GM23338 (cell line): ENCODE results near the gene TAF11. TPM values are rescaled to one million over a fixed set of nuclear protein-coding genes. Genes with fewer than 3 reads are reported as not detected.

Source experiments
- ATAC-seq: fragments of 200-7000 bp; cut with Tn5 transposase; 3 replicates; pipeline ENCODE4 v1.9.1; 2020
- DNase-seq: peaks from one replicate; pipeline ENCODE4 v3.0.0-alpha.2; 2015; ENCODE audit warnings: low spot score
- H2AFZ ChIP-seq: fragments of 200-600 bp; sonication (generic); 2 replicates; pipeline ENCODE4 v1.8.0; 2016; ENCODE audit warnings: antibody characterized with exemption, mild to moderate bottlenecking, moderate library complexity
- H3F3A ChIP-seq: fragments of 200-600 bp; sonication (generic); replicated peaks from 2 replicates; pipeline ENCODE4 v1.8.0; 2017; ENCODE audit warnings: antibody characterized with exemption, mixed run types, low read depth
- H3K27ac ChIP-seq: fragments of 200-600 bp; sonication (generic); 2 replicates; pipeline ENCODE4 v1.6.1; 2016; ENCODE audit warnings: low read depth
- H3K27me3 ChIP-seq: fragments of 200-600 bp; sonication (generic); 2 replicates; pipeline ENCODE4 v1.8.0; 2016; ENCODE audit warnings: mild to moderate bottlenecking, mixed run types, moderate library complexity; ENCODE audit not compliant: insufficient read depth
- H3K36me3 ChIP-seq: fragments of 200-600 bp; sonication (generic); 2 replicates; pipeline ENCODE4 v1.8.0; 2016; ENCODE audit warnings: mild to moderate bottlenecking; ENCODE audit not compliant: insufficient read depth
- H3K4me1 ChIP-seq: fragments of 200-600 bp; sonication (generic); 2 replicates; pipeline ENCODE4 v1.8.0; 2016; ENCODE audit warnings: mild to moderate bottlenecking, moderate library complexity; ENCODE audit not compliant: insufficient read depth
- H3K4me2 ChIP-seq: fragments of 200-600 bp; sonication (generic); 2 replicates; pipeline ENCODE4 v1.7.1; 2017; ENCODE audit warnings: mixed run types
- H3K4me3 ChIP-seq: fragments of 200-600 bp; sonication (generic); 2 replicates; pipeline ENCODE4 v1.6.1; 2016; ENCODE audit warnings: mixed run types
- H3K79me2 ChIP-seq: fragments of 200-600 bp; sonication (generic); replicated peaks from 2 replicates; pipeline ENCODE4 v1.8.0; 2017; ENCODE audit warnings: mild to moderate bottlenecking; ENCODE audit not compliant: insufficient read depth
- H3K9me2 ChIP-seq: fragments of 200-600 bp; sonication (generic); 2 replicates; pipeline ENCODE4 v1.8.0; 2017; ENCODE audit not compliant: insufficient read depth
- H4K20me1 ChIP-seq: fragments of 200-600 bp; sonication (generic); replicated peaks from 2 replicates; pipeline ENCODE4 v1.8.0; 2017; ENCODE audit warnings: mild to moderate bottlenecking; ENCODE audit not compliant: insufficient read depth
- H3K27ac Mint-ChIP-seq: 2 replicates; pipeline ENCODE4 v1.8.0; 2020; ENCODE audit warnings: inconsistent platforms, mild to moderate bottlenecking, moderate library complexity, mixed read lengths
- H3K27me3 Mint-ChIP-seq: 3 replicates; pipeline ENCODE4 v1.8.0; 2022; ENCODE audit warnings: low read depth, mild to moderate bottlenecking, moderate library complexity, mixed read lengths, inconsistent platforms; ENCODE audit not compliant: insufficient read depth, poor library complexity
- H3K36me3 Mint-ChIP-seq: 3 replicates; pipeline ENCODE4 v1.8.0; 2021; ENCODE audit warnings: low read depth, mild to moderate bottlenecking, inconsistent platforms, moderate library complexity, mixed read lengths
- H3K4me1 Mint-ChIP-seq: 3 replicates; pipeline ENCODE4 v1.8.0; 2020; ENCODE audit warnings: mild to moderate bottlenecking, inconsistent platforms, mixed read lengths
- H3K4me3 Mint-ChIP-seq: 3 replicates; pipeline ENCODE4 v1.8.0; 2021; ENCODE audit warnings: moderate library complexity, mild to moderate bottlenecking, inconsistent platforms, mixed read lengths
- H3K9me3 Mint-ChIP-seq: 3 replicates; pipeline ENCODE4 v1.8.0; 2020; ENCODE audit warnings: moderate library complexity, mild to moderate bottlenecking, inconsistent platforms, mixed read lengths
- CREB1 ChIP-seq: fragments of 250-450 bp; sonication (Bioruptor Pico); IDR thresholded peaks from 2 replicates; pipeline ENCODE4 v1.5.0; 2020; ENCODE audit warnings: low read depth, mild to moderate bottlenecking, moderate library complexity
- CTCF ChIP-seq, 2 experiments: fragments of 200-600 bp in 1 of 2; sonication (generic) in 1 of 2; conservative IDR thresholded peaks; 2 replicates each; pipeline versions ENCODE4 v1.5.1 to v1.6.1; 2016 to 2017; ENCODE audit warnings: antibody characterized with exemption in 2 of 2, low read depth in 2 of 2, mild to moderate bottlenecking in 2 of 2, moderate library complexity in 1 of 2
- ETS1 ChIP-seq: IDR thresholded peaks from 2 replicates; pipeline ENCODE4 v1.6.1; 2016; ENCODE audit warnings: antibody characterized with exemption
- EZH2 ChIP-seq: fragments of 200-600 bp; sonication (generic); IDR thresholded peaks from one replicate; pipeline ENCODE4 v1.8.0; 2017; ENCODE audit warnings: antibody characterized with exemption, mild to moderate bottlenecking, low read depth; ENCODE audit not compliant: unreplicated experiment
- EZH2phosphoT487 ChIP-seq: fragments of 200-600 bp; sonication (generic); IDR thresholded peaks from one replicate; pipeline ENCODE4 v1.8.1; 2018; ENCODE audit warnings: antibody characterized with exemption; ENCODE audit not compliant: unreplicated experiment
- JUNB ChIP-seq: IDR thresholded peaks from one replicate; pipeline ENCODE4 v1.6.1; 2016; ENCODE audit warnings: antibody characterized with exemption; ENCODE audit not compliant: unreplicated experiment
- NANOG ChIP-seq: IDR thresholded peaks from 2 replicates; pipeline ENCODE4 v1.6.1; 2016; ENCODE audit warnings: antibody characterized with exemption, borderline replicate concordance
- POLR2AphosphoS5 ChIP-seq: IDR thresholded peaks from 2 replicates; pipeline ENCODE4 v1.6.1; 2016; ENCODE audit warnings: antibody characterized with exemption, low read depth
- REST ChIP-seq: IDR thresholded peaks from one replicate; pipeline ENCODE4 v1.6.1; 2018; ENCODE audit warnings: antibody characterized with exemption; ENCODE audit not compliant: unreplicated experiment
- STAT1 ChIP-seq: IDR thresholded peaks from one replicate; pipeline ENCODE4 v1.6.1; 2016; ENCODE audit warnings: antibody characterized with exemption; ENCODE audit not compliant: unreplicated experiment
- ZNF114 ChIP-seq: fragments of 250-450 bp; sonication (Bioruptor Pico); IDR thresholded peaks from 2 replicates; pipeline ENCODE4 v1.5.0; 2020; ENCODE audit warnings: mild to moderate bottlenecking, moderate library complexity
- ZNF331 ChIP-seq: fragments of 250-450 bp; sonication (Bioruptor Pico); IDR thresholded peaks from 2 replicates; pipeline ENCODE4 v1.5.0; 2020; ENCODE audit warnings: low read depth, mild to moderate bottlenecking, moderate library complexity
- ZNF462 ChIP-seq: fragments of 250-450 bp; sonication (Bioruptor Pico); IDR thresholded peaks from 2 replicates; pipeline ENCODE4 v1.5.0; 2020; ENCODE audit warnings: mild to moderate bottlenecking, moderate library complexity
- polyA plus RNA-seq: library from polyadenylated mRNA; unstranded; fragments of >200 nt; fragmentation: Nextera tagmentation; extraction: Ambion mirVana; gene quantifications from 2 replicates; pipeline ENCODE4 v1.2.1, GENCODE V29; 2016
- total RNA-seq: library from RNA; depleted of rRNA; stranded (reverse); fragments of >200 nt; shearing (Covaris generic); gene quantifications from 2 replicates; pipeline ENCODE4 v1.2.3, GENCODE V29; 2014

TAF11 gene
- total and polyA plus RNA-seq, 2 experiments from 2014 or later: 51.1 to 65.3 TPM

GRCh38 chr6:34897716-34898115 lies 9.9 kb upstream of the TAF11 start (continued):
- TF ChIP-seq ZNF462 (CRISPR knock-in tag) (no peak), ZNF331 (no peak), EZH2phosphoT487 (no peak)

GRCh38 chr6:34897130-34897529 lies 9.3 kb upstream of the TAF11 start:
- H3K9me3 Mint-ChIP-seq: no peaks in the 10 kb centered on the region
- no peaks in the 10 kb centered on the region; the same call in none of the 2 replicates for H3K4me1 ChIP-seq
- H3K36me3 Mint-ChIP-seq: no peaks in the 10 kb centered on the region
- H3K27ac ChIP-seq: no peak overlapping the region
- TF ChIP-seq STAT1 (no peak), NANOG (no peak), CTCF (conservative IDR thresholded peaks at IDR 0.05; ENCODE audit: low read depth in 2 of 2) (no peak), EZH2 (no peak), EZH2phosphoT487 (no peak), CREB1 (CRISPR knock-in tag) (no peak), REST (no peak), ETS1 (no peak), POLR2AphosphoS5 (no peak), JUNB (no peak), ZNF114 (CRISPR knock-in tag) (no peak)
- H3K4me2 ChIP-seq: no peak overlapping the region
- no peak overlapping the region for H3K4me3 ChIP-seq
- DNase-seq (no peak), ATAC-seq (no peak)
- H3K27me3 Mint-ChIP-seq: no peaks in the 10 kb centered on the region
- H4K20me1 ChIP-seq: peaks cover 33% of the 10 kb centered on the region
- no peak overlapping the region for H3K27ac Mint-ChIP-seq
- H3K4me3 Mint-ChIP-seq: no peak overlapping the region
- no peaks in the 10 kb centered on the region for H3F3A ChIP-seq
- H3K4me1 Mint-ChIP-seq: peaks cover 15% of the 10 kb centered on the region
- no peaks in the 10 kb centered on the region for H3K36me3 ChIP-seq
- H3K27me3 ChIP-seq: no peaks in the 10 kb centered on the region
- peaks cover 89% of the 10 kb centered on the region for H3K79me2 ChIP-seq
- no peaks in the 10 kb centered on the region for H3K9me2 ChIP-seq
- H2AFZ ChIP-seq: no peak overlapping the region
